Iris pigment epithelial cell (primary cell): ENCODE data around the gene UGT1A7.
A peak's percentile ranks its signal among the peaks of the same experiment; 100 is the strongest.
"Not testable (repeated sequence)": the region's sequence is repeated elsewhere in the genome, so short reads cannot be mapped to it uniquely, and the experiment has no call there.

ENCODE experiments used
- DNase-seq: peaks from one replicate; pipeline ENCODE4 v3.0.0-alpha.2; 2011; ENCODE audit warnings: low read depth

Gene UGT1A7

DNA sequence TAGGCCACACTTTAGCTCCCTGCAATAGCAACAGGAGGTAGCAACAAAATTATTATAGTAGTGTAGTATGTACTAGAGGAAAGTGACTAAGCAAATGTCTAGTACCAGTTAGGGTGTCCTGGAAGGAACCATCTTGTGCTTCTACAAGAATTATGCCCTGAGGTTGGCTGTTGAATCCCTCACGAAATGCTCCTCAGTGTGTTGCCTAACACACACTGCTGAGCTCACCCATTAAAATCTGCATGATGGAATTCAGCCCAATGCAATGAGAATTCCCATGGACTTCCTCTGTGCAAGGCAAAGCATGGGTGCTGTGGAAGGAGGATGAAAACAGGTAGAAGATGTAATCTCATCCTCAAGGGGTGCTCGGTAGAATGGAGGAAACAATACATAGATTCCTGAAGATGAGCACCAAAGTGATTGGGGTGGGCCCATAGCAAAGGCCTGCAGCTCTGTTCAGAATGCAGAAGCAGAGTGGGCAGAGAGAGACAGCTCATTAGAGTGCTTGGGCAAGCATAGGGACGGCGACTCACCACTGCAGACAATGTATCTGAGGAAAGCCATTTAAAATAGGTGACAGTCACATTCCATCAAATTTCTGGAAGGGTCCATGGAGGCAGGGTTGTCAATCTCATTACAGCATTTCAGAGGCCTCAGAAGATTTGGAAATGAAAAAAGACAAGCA lies 1.2 kb upstream of the UGT1A7 start:
- DNase-seq, result no peak

DNA sequence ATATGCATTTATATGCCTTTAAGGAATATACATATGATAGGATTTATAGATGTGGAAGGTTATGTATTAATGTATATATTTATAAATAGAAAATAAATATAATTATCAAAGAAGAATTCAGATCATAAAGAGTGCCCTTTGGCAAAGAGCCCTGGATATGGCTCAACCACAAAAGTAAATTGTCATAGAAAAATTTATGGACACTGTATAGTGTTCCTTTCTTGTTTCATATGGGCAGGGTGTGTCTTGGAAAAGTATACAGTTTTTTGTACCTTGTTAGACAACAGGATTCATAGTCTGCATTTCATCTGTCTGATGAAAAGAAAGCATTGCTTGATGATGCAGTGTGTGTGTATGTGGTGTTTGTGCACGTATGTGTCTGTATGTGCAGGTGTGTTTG lies 2.9 kb downstream of the UGT1A7 start:
- no peak for DNase-seq

DNA sequence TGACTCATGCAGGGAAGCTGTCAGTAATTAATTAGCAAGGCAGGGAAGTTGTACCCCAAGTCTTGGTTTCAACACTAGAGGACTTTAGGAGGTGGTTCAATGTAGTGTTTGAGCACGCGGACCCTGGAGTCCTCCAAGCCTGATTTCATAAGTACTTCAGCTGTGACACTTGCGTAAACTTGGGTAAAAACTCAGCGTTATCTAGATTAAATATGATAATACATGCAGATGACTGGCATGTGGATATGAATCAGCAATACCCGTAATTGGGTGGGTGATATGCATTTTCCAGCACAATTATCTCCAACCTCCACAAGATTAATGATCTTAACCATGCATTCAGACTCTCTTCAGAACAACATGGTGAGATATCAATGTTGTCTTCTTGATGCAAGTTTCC lies 5.2 kb downstream of the UGT1A7 start:
- no peak for DNase-seq

DNA sequence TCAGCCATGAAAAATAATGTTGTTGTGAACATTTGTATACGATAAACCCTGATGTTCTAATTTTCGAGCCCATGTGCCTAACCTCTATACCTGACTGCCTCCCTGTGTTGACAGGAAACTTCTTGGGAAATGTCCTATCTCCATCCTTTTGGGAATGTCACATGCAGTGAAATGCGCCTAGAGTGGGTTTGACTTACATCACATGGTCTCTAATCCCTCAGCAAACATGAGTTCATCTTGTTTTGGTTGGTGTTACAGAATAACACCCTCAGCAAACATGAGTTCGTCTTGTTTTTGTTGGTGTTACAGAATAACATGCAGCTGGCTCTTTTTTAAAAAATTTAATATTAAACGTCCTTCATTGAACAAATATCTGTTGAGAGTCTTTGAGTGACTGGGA lies 6.6 kb downstream of the UGT1A7 start:
- no peak for DNase-seq

DNA sequence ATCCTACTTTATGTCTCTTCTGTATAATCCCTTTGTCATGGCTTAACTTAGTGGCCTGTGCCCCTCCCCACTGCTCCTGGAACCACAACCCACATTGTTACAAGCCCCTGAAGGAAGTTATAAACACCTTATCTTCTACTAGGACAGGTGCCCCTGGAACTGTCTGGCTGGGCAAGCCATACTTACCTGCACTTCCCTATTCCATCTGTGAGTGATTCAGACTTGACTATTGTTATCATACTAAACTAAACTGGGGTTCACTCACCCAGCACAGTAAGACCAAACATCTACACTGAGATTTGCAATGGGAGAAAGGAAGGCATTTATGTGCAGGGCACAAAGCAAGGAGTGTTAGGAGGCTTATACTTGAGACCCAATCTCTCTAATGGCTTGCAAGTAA lies 7.3 kb downstream of the UGT1A7 start:
- DNase-seq, result no peak

DNA sequence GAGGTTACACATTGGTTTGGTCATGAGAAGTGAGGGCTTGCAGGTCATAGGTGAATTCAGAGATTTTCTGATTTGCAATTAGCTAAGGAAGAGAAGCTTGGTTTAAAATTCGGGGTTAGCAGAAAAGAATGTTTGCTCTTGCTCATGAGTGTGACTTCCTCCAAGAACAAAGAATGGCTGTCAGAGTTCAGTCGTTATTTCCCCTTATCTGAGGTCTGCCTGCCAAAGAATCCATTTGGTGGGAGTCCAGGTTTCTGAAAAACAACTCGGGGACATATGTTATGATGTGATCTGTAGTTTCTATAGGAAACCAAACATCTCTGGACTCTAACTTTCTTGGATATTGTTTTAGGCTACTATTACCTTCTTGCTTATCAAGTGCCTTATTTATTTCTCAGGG lies 7.8 kb downstream of the UGT1A7 start:
- no peak for DNase-seq

DNA sequence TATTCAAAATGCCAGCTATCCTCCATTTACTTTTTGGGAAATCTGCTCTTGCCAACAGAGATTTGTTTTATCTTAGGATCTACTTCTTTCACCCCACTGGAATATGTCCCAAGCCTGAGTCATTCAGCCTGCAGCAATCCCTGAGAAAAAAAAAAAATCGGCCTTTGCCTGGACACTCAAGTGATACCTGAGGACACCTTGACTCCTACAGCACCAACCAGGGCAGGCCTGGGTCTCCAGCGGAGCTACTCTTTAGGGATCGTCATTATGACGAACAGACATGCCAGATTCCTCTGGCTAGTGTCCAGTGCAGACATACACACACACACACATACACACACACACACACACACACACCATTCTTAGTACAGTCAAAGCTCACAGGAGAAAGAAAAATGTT lies 8.7 kb downstream of the UGT1A7 start:
- DNase-seq, result no peak

DNA sequence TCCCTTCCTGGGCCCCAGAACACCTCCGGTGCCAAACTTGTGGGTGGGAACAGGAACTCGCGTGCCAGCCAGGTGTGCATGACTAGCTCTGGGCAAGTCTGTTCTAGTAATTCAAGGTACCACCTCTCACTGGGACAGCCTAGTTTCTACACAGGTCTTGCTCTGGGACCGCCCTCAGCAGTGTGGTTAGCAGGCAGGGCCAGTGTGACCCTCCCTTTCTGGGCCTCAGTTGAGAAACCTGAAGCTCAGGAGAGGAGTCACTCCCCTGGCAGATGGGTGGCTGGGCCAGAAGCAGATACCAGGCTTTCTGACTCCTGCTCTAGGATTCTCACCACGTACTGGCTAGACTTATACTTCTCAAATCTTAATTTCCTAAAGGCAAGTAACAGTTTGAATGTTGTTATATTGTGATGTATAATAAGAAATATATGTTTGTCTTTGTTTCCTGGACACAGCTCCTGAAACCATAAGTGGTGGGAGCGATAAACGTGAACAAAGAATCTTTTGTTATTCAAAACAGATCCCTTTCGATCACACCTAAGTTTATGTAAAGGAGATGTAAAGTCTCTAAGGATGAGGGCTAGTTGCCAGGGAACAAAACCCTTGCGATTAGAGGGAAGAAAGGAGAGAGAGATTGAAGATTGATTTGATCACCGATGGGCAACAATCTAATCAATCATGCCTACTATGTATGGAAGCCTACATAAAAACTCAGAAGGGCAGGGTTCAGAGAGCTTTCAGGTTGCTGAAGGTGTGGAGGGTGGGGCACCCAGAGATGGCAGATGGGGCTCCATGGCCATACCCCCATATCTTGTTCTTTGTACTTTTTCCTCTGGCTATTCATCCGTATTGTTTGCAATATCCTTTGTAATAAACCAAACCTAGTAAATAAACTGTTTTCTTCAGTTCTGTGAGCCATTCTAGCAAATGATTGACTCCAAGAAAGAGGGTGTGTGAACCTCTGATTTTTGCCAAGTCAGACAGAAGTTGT lies 10.0 kb downstream of the UGT1A7 start:
- DNase-seq, result no peak

DNA sequence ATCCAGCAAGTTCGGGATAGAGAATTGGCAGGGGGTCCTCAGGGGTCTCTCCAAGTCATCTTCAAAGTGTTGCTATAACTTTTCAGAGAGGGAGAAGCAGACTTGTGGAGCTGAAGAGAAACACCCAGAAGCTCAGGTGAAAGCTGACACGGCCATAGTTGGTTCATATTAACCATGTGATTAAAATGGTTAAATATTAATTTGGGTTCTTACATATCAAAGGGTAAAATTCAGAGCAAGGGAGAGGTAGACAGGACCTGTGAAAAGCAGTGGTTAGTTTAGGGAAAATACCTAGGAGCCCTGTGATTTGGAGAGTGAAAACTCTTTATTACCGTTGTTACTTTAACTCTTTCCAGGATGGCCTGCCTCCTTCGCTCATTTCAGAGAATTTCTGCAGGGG lies 10.9 kb downstream of the UGT1A7 start, which contains the start of gene UGT1A6:
Gene UGT1A6 (plus strand): TSS at position 243 of the 400 bp plus-strand sequence. CDS start 115 bp downstream, at position 358.
- DNase-seq, result no peak

DNA sequence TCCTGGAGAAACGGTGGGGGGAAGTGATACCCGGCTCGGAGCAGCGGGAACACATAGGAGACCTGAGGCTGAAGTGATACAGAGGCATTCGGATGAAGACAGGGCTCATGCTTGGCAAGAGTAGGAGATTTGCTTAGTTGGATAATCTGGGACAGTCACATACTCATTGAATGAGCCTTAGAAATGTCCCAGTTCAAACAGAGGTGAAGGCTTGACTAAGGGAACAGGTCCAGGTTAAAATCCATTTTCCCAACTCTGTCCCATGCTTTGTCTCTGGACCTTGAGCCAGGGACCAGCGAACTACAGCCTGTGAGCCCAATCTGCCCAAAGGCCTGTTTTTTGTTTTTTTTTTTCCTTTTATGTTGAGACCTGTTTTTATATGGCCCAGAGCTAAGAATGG lies 12.3 kb downstream of the UGT1A7 start:
- DNase-seq, result no peak

DNA sequence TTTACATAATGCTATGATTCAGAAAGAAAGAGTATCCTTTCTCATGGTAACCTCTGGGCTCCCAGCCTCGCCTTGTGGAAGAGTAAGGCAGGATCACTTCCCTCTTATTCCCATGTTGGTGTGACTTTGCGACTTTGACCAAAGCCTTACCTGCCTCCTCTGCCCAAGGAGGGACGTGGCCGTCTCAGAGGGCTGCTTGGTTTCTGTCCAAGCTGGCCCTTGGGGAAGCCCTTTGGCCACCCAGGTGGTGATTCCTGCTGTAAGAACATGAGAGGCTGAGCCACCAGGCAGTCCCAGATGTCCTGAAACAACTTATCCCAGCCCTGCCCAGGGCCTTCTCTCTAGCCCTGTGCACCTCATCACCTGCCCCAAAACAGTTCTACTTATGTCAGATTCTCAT lies 17.0 kb downstream of the UGT1A7 start:
- DNase-seq, result no peak

DNA sequence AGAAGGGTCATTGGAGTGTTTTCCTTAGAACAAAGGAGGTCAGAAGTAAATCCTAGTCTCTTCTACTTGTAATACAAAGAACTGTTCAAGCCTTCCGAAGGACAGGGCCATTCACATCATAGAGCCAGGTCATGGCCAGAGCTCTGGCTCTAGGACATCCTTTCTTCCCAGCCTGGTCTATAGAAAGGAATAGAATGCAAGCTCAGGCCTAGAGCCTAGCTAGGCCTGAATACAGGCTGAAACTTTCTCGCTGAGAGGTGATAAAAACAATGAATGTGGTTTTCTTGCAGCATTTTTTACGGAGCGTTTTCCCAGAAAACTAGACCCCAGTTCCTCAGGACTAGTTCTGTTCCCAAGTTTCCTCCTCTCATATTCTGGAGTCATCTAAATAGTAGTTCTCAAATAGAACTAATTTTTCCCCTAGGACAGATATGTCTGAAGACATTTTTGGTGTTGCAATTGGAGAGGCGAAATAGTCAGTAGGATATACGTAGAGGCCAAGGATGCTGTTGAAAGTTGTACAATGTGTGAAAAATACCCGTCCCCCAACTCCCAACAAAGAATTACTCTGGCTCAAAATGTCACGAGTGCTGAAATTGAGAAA lies 17.8 kb downstream of the UGT1A7 start:
- no peak for DNase-seq

DNA sequence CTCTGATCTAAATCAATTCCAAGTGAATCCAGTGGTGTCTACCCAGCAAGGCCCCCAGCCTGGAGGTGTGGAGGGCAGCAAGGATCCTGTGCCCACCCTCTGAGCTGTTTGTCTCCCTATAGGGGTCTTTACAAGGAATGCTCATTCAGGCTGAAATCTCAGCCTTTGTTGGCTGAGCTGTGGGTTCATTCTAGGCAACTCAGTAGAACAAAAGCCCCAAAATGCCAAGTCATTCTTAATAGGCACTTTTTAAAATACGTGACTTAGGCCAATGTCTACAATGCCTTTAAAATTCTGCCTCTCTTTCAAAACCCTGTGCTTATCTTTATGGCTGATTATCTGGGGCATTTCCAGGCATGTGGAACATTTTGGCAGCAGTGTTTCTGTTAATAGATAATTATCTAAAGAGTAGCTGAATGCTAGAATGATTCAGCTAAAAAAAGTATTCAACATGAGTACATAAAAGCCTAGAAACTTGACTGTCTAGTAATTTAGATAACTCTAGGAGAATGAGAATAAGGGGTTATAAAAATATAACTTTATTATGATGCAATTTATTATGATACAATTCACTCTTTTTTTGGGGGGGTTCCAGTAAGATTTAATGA lies 18.4 kb downstream of the UGT1A7 start:
- DNase-seq, result peak; percentile 62

DNA sequence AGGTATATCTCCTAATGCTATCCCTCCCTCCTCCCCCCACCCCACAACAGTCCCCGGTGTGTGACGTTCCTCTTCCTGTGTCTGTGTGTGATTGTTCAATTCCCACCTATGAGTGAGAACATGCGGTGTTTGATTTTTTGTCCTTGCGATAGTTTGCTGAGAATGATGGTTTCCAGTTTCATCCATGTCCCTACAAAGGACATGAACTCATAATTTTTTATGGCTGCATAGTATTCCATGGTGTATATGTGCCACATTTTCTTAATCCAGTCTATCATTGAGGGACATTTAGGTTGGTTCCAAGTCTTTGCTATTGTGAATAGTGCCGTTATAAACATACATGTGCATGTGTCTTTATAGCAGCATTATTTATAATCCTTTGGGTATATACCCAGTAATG lies 19.1 kb downstream of the UGT1A7 start:
- DNase-seq, result not testable (repeated sequence)

DNA sequence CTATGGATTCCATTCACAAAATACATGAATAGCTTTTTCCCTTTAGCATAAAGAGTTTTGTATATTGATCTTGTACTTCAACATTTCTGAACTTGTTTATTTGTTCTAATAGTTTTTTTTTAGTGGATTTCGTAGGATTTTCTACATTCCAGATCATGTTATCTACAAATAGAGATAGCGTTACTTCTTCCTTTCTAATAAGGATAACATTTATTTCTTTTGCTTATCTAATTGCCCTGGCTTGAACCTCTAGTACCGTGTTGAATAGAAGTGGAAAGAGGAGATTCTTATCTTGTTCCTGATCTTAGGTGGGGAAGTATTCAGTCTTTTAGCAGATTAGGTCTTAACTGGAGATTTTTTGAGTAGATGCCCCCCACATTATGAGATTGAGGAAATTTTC lies 20.5 kb downstream of the UGT1A7 start:
- no peak for DNase-seq

DNA sequence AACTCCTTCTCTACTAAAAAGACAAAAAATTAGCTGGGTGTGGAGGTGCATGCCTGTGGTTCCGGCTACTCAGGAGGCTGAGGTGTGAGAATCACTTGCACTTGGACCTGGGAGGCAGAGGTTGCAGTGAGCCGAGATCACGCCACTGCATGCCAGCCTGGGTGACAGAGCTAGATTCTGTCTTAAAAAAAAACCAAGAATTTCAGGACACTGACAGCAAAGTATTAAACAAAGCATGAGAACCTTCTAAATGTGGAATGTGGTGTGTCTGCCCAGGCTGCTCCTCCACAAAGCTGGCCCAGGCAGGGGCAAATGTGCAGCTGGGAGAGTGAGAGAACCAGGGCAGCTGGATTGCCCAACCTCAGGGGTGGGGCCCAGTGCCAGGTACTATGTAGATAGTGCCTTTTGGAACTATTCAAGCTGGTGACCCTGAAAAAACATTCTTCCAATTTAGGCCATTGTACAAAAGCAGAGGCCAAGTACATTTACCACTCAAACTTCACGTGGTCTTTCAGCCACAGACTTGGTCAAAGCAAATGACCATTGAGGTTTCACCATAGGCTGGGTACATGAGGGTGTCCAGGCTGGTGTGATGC lies 24.3 kb downstream of the UGT1A7 start:
- no peak for DNase-seq

DNA sequence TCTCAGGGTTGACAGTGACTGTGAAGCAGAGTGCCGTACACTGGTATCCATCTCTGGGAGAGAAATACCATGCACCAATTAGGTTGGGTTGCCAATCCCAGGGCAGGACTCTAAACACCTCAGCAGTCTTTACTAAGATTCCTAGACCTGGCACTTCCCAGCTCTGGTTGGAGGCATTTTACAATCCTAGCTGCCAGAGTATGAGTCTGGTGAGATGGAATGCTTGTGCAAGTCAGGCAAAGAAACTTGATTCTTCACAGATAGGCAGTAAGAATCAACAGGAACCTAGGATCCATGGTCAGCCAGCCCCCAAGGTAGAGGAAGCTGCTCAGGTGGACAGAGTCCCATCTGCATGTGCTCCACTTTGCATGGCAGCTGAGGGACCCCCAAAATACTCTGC lies 25.0 kb downstream of the UGT1A7 start:
- DNase-seq, result peak; percentile 58

DNA sequence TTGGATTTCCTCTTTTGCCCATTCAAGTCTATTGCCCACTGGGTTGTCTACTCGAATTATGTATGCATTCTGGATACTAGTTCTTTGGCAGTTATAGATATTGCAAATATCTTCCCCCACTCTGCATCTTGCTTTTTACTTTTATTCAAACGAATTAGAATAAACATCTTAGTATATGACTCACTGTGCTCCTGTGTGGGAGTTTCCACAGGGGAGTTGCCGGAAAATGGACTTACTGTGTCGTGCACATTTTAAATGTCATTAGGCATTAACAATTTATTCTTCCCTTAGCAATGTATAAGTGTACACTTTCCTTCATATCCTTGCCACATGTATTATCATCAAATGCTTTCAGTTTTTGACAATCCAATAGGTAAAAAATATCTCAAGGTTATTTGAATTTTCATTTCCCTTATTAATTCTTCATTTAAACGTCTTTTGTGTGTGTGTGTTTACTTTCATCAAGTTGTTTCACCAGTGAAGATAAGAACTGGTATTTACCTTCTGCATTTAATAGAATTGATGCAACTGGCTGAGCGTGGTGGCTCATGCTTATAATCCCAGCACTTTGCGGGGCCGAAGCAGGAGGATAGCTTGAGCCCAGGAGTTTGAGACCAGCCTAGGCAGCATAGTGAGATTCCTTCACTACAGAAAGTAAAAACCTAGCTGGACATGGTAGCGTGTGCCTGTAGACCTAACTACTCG lies 26.4 kb downstream of the UGT1A7 start:
- peak; percentile 63 for DNase-seq

DNA sequence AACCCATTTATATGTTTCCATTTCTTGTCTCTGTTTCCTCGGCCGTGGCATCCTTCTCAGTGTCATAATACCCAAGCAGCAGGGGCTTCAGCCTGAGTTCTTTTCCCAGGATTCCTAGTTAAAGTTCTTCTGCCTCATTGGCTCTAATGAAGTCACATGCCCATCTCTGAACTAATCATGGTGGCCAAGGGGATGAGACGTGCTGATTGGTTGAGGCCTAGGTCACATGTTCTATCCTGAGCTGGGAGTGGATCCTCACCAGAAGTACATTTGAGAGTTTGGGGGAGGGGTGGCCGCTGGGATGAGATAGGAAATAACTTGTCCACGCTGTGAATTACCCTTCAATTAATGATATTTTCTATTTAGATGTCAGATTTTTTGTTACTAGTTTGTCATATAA lies 27.2 kb downstream of the UGT1A7 start:
- DNase-seq, result no peak

DNA sequence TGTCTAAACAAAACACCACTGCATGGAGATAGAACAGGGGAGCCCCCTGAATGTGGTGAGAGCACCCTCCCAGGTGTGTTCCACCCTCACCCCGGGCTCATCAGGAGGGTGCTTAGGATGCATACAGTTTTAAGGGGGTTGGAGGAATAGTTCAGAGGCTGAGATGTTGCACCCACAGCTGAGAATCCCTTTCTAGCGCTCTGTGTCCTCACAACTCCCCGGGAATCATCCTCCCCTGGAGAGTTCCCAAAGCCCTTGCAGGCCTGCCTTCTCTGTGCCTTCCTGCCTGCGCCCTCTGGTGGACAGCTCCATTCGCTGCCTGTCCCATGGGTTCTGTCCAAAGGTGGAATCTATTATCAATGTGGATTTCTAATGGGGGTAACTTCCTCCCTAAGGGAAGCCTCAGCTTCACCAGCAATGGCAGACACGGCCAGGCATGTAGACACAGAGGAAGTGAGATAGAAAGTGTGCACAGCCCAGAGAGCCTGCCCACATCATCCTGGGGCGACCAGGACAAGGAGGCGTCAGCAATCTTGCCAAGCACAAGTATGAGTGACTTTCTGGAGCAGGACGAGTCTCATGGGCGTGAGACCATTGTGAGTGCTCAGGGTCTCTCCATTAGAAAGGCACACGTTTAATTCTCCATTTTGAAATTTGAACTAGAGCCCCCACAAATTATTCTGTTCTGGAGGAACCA lies 29.8 kb downstream of the UGT1A7 start:
- peak; percentile 69 for DNase-seq
